Activated CD8-positive, alpha-beta memory T cell treated with anti-CD3 and anti-CD28 coated beads, Interleukin-2, amount 50 U/mL, for 24 hours (primary cell): Measurements from ENCODE around the gene OAS2.
"Not testable (repeated sequence)": the region's sequence is repeated elsewhere in the genome, so short reads cannot be mapped to it uniquely, and the experiment has no call there.

Source experiments
- DNase-seq: peaks from one replicate; pipeline ENCODE4 v3.0.0-alpha.2; 2020; ENCODE audit errors: extremely low read depth

The OAS2 gene

GRCh38 chr12:112985642-112986290 lies 7.4 kb downstream of the OAS2 start:
- no peak for DNase-seq

- DNase-seq, result no peak
Observed at GRCh38 chr12:112986291-112986800, 8.0 kb downstream of the OAS2 start.

- DNase-seq, result no peak
Observed at GRCh38 chr12:112987561-112987960, 9.2 kb downstream of the OAS2 start.

- DNase-seq, result no peak
Observed at GRCh38 chr12:112988224-112988623, 9.9 kb downstream of the OAS2 start.

GRCh38 chr12:112988823-112989385 lies 10.6 kb downstream of the OAS2 start:
- DNase-seq, result not testable (repeated sequence)

GRCh38 chr12:112989806-112990205 lies 11.5 kb downstream of the OAS2 start:
- no peak for DNase-seq

- DNase-seq, result no peak
Observed at GRCh38 chr12:112992541-112993398, 14.5 kb downstream of the OAS2 start.

- no peak for DNase-seq
Observed at GRCh38 chr12:112995008-112995407, 16.7 kb downstream of the OAS2 start.

GRCh38 chr12:112996501-112996900 lies 18.2 kb downstream of the OAS2 start:
- DNase-seq, result no peak

GRCh38 chr12:112997506-112997905 lies 19.2 kb downstream of the OAS2 start:
- DNase-seq, result no peak

GRCh38 chr12:112998987-112999767 lies 20.9 kb downstream of the OAS2 start:
- no peak for DNase-seq

- no peak for DNase-seq
Observed at GRCh38 chr12:113000433-113000832, 22.1 kb downstream of the OAS2 start.

GRCh38 chr12:113002155-113002554 lies 23.8 kb downstream of the OAS2 start:
- DNase-seq, result no peak

GRCh38 chr12:113002676-113003075 lies 24.4 kb downstream of the OAS2 start:
- no peak for DNase-seq

- no peak for DNase-seq
Observed at GRCh38 chr12:113003636-113004035, 25.3 kb downstream of the OAS2 start.

GRCh38 chr12:113005762-113006161 lies 27.4 kb downstream of the OAS2 start:
- no peak for DNase-seq

- DNase-seq, result no peak
Observed at GRCh38 chr12:113006206-113006605, 27.9 kb downstream of the OAS2 start.

- no peak for DNase-seq
Observed at GRCh38 chr12:113006641-113007040, 28.3 kb downstream of the OAS2 start.

GRCh38 chr12:113007166-113007565 lies 28.8 kb downstream of the OAS2 start:
- DNase-seq, result no peak

GRCh38 chr12:113010701-113011100 lies 32.4 kb downstream of the OAS2 start:
- no peak for DNase-seq

- DNase-seq, result no peak
Observed at GRCh38 chr12:113014565-113014964, 36.2 kb downstream of the OAS2 start.

GRCh38 chr12:113016796-113017195 lies 38.5 kb downstream of the OAS2 start:
- DNase-seq, result no peak
